Activated CD4-positive, CD25-positive, alpha-beta regulatory T cell treated with anti-CD3 and anti-CD28 coated beads, Interleukin-2, amount 50 U/mL, for 16 hours (primary cell): ENCODE data around the gene TAF4.

Source experiments
- DNase-seq: peaks from one replicate; pipeline ENCODE4 v3.0.0-alpha.2; 2020; ENCODE audit warnings: low read depth, low spot score

The TAF4 gene

GRCh38 chr20:62044631-62045030 lies 21.1 kb downstream of the TAF4 start:
- DNase-seq = no peak

- no peak for DNase-seq
These were observed 22.4 kb downstream of the TAF4 start for GRCh38 chr20:62043131-62043914.

DNA sequence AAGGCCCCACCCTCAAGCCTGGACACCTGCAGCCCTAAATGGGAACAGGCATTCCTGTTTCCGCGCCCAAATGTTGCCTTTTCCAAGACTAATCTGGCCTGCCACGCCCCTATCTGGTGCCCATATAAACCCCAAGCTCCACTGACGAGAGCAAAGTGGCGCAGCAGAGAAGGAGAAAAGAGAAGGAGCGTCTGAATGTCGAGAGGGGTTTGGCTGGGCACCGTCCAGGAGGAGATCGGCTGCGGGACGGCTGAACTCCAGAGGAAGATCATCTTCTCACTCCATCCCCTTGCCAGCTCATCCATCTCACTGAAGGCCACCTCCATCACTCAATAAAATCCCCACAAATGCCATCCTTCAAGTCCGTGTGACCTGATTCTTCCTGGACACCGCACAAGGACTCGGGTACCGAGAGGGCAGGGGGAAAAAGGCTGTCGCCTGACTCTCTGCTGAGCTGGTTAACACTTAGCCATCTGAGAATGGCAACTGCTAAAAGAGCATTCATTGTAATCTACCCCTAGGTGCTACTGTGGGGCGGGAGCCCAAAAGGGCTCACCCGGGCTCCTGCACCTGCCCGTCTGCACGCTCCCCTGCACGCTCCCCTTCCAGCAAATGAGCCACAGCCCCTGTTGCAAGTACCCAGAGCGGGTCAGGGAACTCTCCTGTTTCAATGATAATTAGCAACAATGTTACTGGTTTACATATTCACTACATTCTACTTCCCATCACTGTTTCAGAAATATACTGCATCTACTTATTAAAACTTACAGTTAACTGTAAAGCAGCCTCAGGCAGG lies 23.5 kb downstream of the TAF4 start:
- DNase-seq = no peak

DNA sequence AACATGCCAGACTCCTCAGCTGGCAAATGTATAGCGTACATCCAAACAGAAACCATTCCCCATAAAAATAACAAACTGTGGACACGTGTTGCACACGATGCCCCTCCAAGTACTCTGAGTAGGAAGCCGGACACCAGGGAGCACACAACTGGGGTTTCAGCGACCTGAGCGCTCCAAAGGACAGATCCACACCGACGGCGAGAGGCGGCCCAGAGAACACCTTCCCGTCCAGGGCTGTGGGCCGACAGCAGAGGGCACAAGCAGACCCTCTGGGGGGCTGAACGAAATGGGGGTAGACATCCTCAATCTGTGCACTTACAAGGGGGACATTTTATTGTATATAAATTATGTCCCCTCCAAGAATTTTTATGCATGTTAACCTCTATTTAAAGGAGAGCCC lies 24.7 kb downstream of the TAF4 start:
- no peak for DNase-seq

GRCh38 chr20:62040381-62040922 lies 25.2 kb downstream of the TAF4 start:
- no peak for DNase-seq

- no peak for DNase-seq
These were observed 25.9 kb downstream of the TAF4 start for GRCh38 chr20:62039738-62040137.

GRCh38 chr20:62032609-62033368 lies 32.9 kb downstream of the TAF4 start:
- no peak for DNase-seq

DNA sequence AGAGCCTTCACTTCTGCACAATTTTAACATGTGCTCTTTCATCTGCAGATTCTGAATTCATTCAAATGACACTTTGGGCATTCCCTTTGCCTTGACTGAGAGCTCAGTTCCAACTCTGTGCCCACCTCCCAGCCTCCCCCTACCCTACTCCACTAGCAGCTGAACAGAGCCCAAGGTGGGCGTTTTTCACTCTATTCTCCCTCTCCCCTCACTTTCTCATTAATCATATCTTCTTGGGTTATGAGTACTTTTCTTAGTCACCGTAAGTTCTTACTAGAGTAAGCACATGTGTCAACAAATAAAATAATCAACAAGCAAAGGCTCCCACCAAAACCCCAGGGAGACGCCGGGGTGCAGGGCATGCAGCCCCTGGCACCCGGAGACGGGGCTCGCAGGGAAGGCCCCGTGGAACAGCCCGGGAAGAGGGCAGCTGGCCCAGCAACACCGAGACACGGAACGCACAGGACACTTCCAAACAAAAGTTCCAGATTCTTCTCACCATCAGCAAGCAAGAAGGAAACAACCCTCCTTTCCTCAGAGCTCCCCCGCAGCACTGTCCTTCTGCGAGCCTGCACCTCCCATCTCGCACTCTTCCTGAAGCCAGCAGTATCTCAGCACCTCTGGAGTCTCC lies 34.1 kb downstream of the TAF4 start:
- DNase-seq = no peak

DNA sequence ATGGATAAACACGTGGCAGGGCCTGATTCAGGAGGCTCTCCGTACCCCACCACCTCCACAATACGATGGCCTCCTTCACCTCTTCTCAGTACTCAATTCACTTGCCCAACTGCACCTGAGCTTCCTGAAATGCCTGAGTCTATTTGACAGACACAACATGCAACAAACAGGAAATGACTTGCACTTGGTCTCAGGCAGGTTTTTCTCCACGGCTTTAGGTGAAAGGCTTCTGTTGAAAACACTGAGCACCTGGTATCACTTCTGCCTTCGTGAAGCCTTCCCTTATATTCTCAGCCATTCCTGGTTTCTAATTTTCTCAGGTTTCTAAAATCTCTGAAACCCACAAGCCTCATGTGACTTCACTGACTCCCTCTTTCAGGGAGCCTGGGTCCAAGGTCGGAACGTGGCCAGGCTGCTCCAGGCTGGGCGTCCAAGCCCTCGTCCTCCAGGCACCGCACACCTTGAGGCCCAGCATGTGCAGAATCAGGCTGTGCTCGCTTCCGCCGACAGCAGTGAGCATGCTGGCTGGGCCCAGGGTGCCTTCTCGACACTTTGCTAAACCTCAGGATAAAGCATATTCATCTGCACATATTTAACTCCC lies 34.7 kb downstream of the TAF4 start:
- DNase-seq = no peak

DNA sequence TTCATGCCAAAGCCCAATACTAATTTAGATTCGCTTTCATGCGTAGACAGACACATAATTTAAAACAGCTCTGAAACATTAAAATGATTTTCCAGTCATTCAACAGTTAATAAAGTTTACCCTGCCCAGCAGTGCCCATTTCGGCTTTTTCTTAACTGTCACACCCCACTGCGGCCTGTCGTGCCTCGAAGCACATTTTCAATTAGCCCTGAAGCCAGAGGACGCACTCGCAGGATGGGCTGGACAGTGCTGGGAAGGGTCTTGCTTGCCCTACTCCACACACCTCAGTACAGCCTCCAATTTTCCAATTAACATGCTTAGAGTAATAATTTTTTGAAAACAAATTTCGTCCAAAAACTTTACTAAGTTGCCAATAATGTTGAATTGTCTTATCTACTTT lies 35.3 kb downstream of the TAF4 start:
- DNase-seq = no peak

DNA sequence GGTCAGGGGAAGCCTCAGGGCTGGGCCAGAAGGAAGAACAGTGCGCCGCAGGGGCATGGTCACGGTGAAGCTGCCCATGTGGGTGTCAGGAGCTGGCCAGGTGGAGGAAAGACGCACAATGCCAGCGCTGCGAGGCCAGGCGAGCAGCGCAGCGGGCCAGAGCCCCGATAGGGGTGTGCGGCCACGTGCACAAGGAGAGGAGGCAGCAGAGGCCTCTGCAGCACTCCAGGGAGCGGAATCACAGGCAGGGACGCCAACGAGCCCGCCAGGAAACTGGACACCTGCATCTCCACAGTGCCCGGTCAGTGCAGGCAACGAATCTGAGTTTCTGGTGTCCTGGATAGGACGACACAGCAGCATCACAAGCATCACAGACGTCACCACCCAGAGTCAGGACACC lies 35.7 kb downstream of the TAF4 start:
- DNase-seq = no peak

DNA sequence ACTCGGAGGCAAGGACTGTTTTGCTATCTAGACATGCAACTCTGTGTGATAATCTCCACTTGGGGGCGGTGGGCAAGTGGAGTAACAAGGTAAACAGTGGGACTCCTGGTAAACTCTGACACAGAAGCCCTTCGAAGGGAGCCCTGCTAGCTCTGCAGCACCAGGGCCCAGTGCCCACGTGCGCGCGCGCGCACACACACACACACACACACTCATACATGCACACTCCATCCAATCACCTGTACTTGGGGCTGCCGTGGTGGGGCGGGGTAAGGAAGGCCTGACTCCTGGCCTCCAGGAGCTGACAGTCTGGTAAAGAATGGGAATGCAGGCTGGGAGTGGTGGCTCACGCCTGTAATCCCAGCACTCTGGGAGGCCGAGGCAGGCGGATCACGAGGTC lies 36.4 kb downstream of the TAF4 start:
- no peak for DNase-seq

DNA sequence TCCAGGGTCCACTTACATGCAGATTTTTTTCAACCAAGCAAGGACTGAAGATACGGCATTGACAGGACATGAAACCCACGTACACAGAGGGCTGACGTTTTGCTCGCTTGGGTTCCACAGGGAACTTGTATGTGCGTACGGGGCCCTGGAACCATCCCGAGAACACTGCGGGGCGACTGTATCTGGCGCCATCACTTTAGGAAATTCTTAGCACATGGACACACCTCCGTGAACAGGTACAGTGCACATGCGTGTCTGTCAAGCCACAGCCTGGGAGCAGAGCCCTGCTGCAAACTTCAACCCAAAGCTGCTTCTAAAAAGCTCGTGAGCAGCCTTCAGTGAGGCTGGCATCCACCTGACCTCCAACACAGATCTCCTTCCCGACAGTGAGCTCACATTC lies 37.3 kb downstream of the TAF4 start:
- DNase-seq = no peak

DNA sequence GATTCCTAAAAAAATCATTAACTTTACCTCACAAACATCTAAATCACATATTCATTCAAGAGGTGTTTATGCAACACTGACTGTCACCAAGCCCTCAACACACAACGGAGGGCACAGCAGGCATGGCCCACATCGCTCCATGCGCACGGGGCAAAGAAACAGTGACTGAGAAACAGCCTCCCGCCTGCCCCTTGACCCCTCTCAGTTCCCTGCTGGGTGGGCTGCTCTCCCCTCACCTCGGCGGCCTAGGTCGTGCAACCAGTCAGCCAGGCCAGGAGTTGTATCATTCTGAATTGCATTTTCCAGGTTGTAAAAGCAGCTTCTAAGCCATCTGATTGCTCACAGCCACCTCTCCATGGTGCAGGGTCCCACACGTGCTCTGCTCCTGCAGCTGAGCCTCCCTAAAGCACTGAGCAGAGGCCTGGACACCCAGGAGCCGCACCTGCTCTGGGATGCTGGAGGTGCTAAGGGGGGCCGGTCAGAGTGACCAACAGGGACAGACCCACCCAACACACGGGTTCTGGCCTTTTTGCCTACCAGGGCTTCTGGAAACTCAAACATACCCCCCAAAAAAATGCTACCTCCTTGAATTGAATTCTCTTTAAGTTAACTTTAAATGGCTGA lies 37.9 kb downstream of the TAF4 start:
- DNase-seq = no peak

- DNase-seq = no peak
These were observed 38.6 kb downstream of the TAF4 start for GRCh38 chr20:62027116-62027515.

- no peak for DNase-seq
These were observed 39.2 kb downstream of the TAF4 start for GRCh38 chr20:62026564-62026856.

GRCh38 chr20:62025832-62026563 lies 39.7 kb downstream of the TAF4 start:
- DNase-seq = no peak

DNA sequence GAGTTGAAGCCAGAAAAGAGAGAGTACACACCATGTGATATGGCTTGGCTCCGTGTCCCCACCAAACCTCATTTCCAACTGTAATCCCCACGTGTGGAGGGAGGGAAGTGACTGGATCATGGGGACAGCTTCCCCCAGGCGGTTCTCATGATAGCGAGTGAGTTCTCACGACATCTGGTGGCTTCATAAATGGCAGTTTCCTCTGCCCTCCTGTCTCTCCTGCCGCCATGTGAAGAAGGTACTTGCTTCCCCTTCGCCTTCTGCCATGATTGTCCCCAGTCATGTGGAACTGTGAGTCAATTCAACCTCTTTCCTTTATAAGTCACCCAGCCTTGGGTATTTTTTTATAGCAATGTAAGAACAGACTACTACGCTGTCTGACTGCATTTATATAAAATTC lies 40.3 kb downstream of the TAF4 start:
- no peak for DNase-seq

DNA sequence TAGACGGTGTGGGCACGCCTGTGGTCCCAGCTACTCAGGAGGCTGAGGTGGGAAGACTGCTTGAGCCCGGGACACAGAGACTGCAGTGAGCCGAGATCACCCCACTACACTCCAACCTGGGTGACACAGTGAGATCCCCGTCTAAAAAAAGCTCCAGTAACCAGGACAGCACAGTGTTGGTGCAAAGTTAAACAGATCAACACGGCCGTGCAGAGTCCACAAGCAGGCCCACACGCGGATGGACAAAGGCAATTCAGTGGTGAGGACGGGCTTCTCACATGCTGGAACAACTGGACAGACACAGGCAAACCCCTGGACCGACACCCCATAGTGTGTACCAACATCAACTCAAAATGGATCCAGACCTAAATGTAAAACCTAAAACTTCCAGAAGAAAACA lies 41.7 kb downstream of the TAF4 start:
- no peak for DNase-seq

GRCh38 chr20:62022575-62023139 lies 43.0 kb downstream of the TAF4 start:
- DNase-seq = no peak
